K562 (cell line): ENCODE results near the gene CDC20. TPM values are rescaled to one million over a fixed set of nuclear protein-coding genes. Genes with fewer than 3 reads are reported as not detected.

Experiments
- CREBBP ChIP-seq: IDR thresholded peaks from one replicate; pipeline ENCODE4 v1.6.1; 2012; ENCODE audit warnings: low read depth, mild to moderate bottlenecking, control low read depth, inconsistent platforms, low read length
- ESRRB ChIP-seq: fragments of 250-450 bp; sonication (Bioruptor Pico); IDR thresholded peaks from 2 replicates; pipeline ENCODE4 v1.5.0; 2020; ENCODE audit warnings: mild to moderate bottlenecking, moderate library complexity, borderline replicate concordance
- MGA ChIP-seq: fragments of 450-650 bp; IDR thresholded peaks from 2 replicates; pipeline ENCODE4 v1.6.1; 2016; ENCODE audit warnings: mild to moderate bottlenecking, moderate library complexity
- NFATC3 ChIP-seq: fragments of 450-650 bp; IDR thresholded peaks from 2 replicates; pipeline ENCODE4 v1.6.1; 2017; ENCODE audit warnings: mild to moderate bottlenecking
- PRDM10 ChIP-seq: fragments of 450-650 bp; IDR thresholded peaks from 2 replicates; pipeline ENCODE4 v1.6.1; 2018; ENCODE audit not compliant: partially characterized antibody
- RAD21 ChIP-seq, 2 experiments: fragments of 250-450 bp in 1 of 2; fragments of 450-650 bp in 1 of 2; sonication (Bioruptor Pico) in 1 of 2; formaldehyde crosslinking in 1 of 2; IDR thresholded peaks in 1 of 2; conservative IDR thresholded peaks in 1 of 2; 2 replicates each; pipeline versions ENCODE4 v1.4.0 to v1.8.0; 2020 to 2022; ENCODE audit warnings: mild to moderate bottlenecking in 2 of 2, moderate library complexity in 1 of 2
- RNF2 ChIP-seq: sonication (generic); IDR thresholded peaks from 2 replicates; pipeline ENCODE4 v1.6.1; 2016
- SMARCE1 ChIP-seq: fragments of 450-650 bp; IDR thresholded peaks from 2 replicates; pipeline ENCODE4 v1.7.1; 2016; ENCODE audit warnings: mild to moderate bottlenecking
- SPI1 ChIP-seq: IDR thresholded peaks from 2 replicates; pipeline ENCODE4 v1.6.1; 2011; ENCODE audit warnings: low read depth, low read length, control low read depth, borderline replicate concordance
- TRIM28 ChIP-seq: fragments of 450-650 bp; IDR thresholded peaks from 2 replicates; pipeline ENCODE4 v1.6.1; 2017
- YY1 ChIP-seq, 3 experiments: IDR thresholded peaks; 2 replicates each; pipeline ENCODE4 v1.6.1; 2011; ENCODE audit warnings: low read length in 2 of 3, mild to moderate bottlenecking in 2 of 3, moderate library complexity in 2 of 3, borderline replicate concordance in 1 of 3, control low read depth in 1 of 3, low read depth in 1 of 3; ENCODE audit not compliant: insufficient read depth in 3 of 3, insufficient replicate concordance in 2 of 3, control insufficient read depth in 1 of 3, insufficient read length in 1 of 3; ENCODE audit errors: extremely low read depth in 1 of 3
- ZNF589 ChIP-seq: fragments of 200-800 bp; sonication (Bioruptor generic); IDR thresholded peaks from 2 replicates; pipeline ENCODE4 v1.6.1; 2016; ENCODE audit warnings: low read depth, missing genetic modification characterization, missing compliant biosample characterization
- polyA plus RNA-seq, 8 experiments: library from polyadenylated mRNA; depleted of rRNA in 4 of 8; stranded (reverse) in 5 of 8; unstranded in 3 of 8; fragments of >200 nt; fragmentation: Nextera tagmentation in 2 of 8; fragmentation: Illumina TruSeq in 1 of 8; extraction: Ambion mirVana in 2 of 8; extraction: Trizol in 1 of 8; gene quantifications; 2 replicates each; pipeline versions ENCODE4 v1.2.1 to v1.2.3, GENCODE V29; 2011 to 2014; ENCODE audit warnings: inconsistent platforms in 1 of 8, missing spikeins in 1 of 8
- total RNA-seq, 7 experiments: library from RNA; depleted of rRNA in 6 of 7; stranded (reverse); fragments of >200 nt in 6 of 7; fragmentation: Illumina TruSeq in 2 of 7; extraction: Trizol in 2 of 7; gene quantifications; 2 replicates each; pipeline versions ENCODE4 v1.2.1 to v1.2.3, GENCODE V29; 2011 to 2021; ENCODE audit warnings: low replicate concordance in 1 of 7

The CDC20 gene
- total and polyA plus RNA-seq, 9 of the 15 experiments (the other 6 are each of a cell fraction or from before 2014, with no cell fraction given), result 45.2 to 224 (median 121) TPM

GRCh38 chr1:43358121-43358745 is 548 bp upstream of the CDC20 start (continued):
- TF ChIP-seq MGA, result no peak
- peak; percentile 69 for TF ChIP-seq PRDM10
- peak; percentile 50; the same call in 1 of the 2 replicates for TF ChIP-seq TRIM28
- peak in 1 of 3 experiments; percentile 27 for TF ChIP-seq YY1 (IDR thresholded peaks at IDR 0.05; ENCODE audit: borderline replicate concordance in 1 of 3, control insufficient read depth in 1 of 3, extremely low read depth in 1 of 3, insufficient read depth in 3 of 3, insufficient read length in 1 of 3, insufficient replicate concordance in 2 of 3, low read depth in 1 of 3, low read length in 2 of 3)
- peak; percentile 60; the same call in 1 of the 2 replicates for TF ChIP-seq NFATC3
- no peak for TF ChIP-seq ZNF589
- TF ChIP-seq RAD21 (CRISPR knock-in tag; conservative IDR thresholded peaks at IDR 0.05 in 1 of 2, IDR thresholded peaks at IDR 0.05 in 1 of 2), result peak; percentile 51 to 73
- peak; percentile 49; the same call in 1 of the 2 replicates for TF ChIP-seq RNF2
- TF ChIP-seq ESRRB (CRISPR knock-in tag), result no peak
- no peak for TF ChIP-seq CREBBP
- TF ChIP-seq SMARCE1, result peak; percentile 61; the same call in 1 of the 2 replicates
- TF ChIP-seq SPI1, result no peak
